Ishikawa (cell line): ENCODE results near the gene ZNF662.

Experiments
- EP300 ChIP-seq: IDR thresholded peaks from 2 replicates; pipeline ENCODE4 v1.6.1; 2012; ENCODE audit warnings: borderline replicate concordance
- TEAD4 ChIP-seq: IDR thresholded peaks from 2 replicates; pipeline ENCODE4 v1.6.1; 2012
- TF ChIP-seq, protein P1 (sequence below): IDR thresholded peaks from 2 replicates; pipeline ENCODE4 v1.6.1; 2012; ENCODE audit warnings: low read depth, mild to moderate bottlenecking

DNA sequence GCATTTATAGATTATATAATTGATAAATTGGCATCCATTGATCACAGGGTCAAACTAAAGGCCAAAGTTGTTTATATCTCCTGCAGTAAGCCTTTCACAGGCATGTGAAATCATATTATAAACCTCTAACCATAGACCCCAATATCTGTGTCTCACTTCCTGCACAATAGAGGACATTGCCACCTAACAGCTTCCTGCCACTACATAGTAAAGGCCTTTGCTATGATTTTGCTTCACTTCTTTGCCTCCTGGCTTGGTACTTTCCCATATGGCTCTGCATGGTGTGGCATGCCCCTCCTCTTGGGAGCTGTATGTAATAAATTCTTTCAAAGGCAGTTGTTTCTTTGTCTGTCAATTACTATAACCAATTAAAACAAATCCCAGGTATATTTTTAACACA is 20.4 kb downstream of the ZNF662 start:
- no peak for TF ChIP-seq TEAD4
- TF ChIP-seq EP300 = no peak
- TF ChIP-seq, protein P1, sequence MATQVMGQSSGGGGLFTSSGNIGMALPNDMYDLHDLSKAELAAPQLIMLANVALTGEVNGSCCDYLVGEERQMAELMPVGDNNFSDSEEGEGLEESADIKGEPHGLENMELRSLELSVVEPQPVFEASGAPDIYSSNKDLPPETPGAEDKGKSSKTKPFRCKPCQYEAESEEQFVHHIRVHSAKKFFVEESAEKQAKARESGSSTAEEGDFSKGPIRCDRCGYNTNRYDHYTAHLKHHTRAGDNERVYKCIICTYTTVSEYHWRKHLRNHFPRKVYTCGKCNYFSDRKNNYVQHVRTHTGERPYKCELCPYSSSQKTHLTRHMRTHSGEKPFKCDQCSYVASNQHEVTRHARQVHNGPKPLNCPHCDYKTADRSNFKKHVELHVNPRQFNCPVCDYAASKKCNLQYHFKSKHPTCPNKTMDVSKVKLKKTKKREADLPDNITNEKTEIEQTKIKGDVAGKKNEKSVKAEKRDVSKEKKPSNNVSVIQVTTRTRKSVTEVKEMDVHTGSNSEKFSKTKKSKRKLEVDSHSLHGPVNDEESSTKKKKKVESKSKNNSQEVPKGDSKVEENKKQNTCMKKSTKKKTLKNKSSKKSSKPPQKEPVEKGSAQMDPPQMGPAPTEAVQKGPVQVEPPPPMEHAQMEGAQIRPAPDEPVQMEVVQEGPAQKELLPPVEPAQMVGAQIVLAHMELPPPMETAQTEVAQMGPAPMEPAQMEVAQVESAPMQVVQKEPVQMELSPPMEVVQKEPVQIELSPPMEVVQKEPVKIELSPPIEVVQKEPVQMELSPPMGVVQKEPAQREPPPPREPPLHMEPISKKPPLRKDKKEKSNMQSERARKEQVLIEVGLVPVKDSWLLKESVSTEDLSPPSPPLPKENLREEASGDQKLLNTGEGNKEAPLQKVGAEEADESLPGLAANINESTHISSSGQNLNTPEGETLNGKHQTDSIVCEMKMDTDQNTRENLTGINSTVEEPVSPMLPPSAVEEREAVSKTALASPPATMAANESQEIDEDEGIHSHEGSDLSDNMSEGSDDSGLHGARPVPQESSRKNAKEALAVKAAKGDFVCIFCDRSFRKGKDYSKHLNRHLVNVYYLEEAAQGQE = no peak
